H1 (cell line): Measurements from ENCODE around the gene UHRF2. TPM values are rescaled to one million over a fixed set of nuclear protein-coding genes. Genes with fewer than 3 reads are reported as not detected.
"Not testable (repeated sequence)": the region's sequence is repeated elsewhere in the genome, so short reads cannot be mapped to it uniquely, and the experiment has no call there.

Experiments used
- CTCF ChIA-PET: fragments of 300-600 bp; sonication (Branson Sonifier 250); formaldehyde crosslinking; loops from one replicate; lab custom pipeline; 2021; ENCODE audit not compliant: partially characterized antibody; lab: Charles Lee
- POLR2A ChIA-PET: fragments of 300-600 bp; sonication (Branson Sonifier 250); formaldehyde crosslinking; loops from one replicate; lab custom pipeline; 2021; ENCODE audit warnings: inconsistent platforms; ENCODE audit not compliant: partially characterized antibody; lab: Charles Lee
- DNase-seq, 2 experiments: peaks; one replicate each; pipeline versions ENCODE4 v3.0.0 to v3.0.0-alpha.2; 2010 to 2022; ENCODE audit warnings: low spot score in 2 of 2, low read depth in 1 of 2, mixed read lengths in 1 of 2
- FAIRE-seq: peaks from 2 replicates; lab custom pipeline; 2011; peaks lifted over from hg19 to GRCh38; lab: Jason Lieb, UNC
- H2AFZ ChIP-seq: 2 replicates; pipeline ENCODE4 v1.8.1; 2012; ENCODE audit warnings: low read length, inconsistent platforms
- H2AK5ac ChIP-seq: 2 replicates; pipeline ENCODE4 v1.6.1; 2013; ENCODE audit warnings: low read depth, low read length
- H2BK120ac ChIP-seq: replicated peaks from 2 replicates; pipeline ENCODE3; 2013; ENCODE audit warnings: low read depth, low read length, inconsistent platforms
- H2BK12ac ChIP-seq: 2 replicates; pipeline ENCODE4 v1.6.1; 2013; ENCODE audit warnings: low read depth, low read length
- H2BK15ac ChIP-seq: 2 replicates; pipeline ENCODE4 v1.6.1; 2013; ENCODE audit warnings: low read length
- H2BK20ac ChIP-seq: 2 replicates; pipeline ENCODE4 v1.6.1; 2013; ENCODE audit warnings: low read length
- H2BK5ac ChIP-seq: 2 replicates; pipeline ENCODE4 v1.6.1; 2013; ENCODE audit warnings: low read depth, low read length
- H3K14ac ChIP-seq: 2 replicates; pipeline ENCODE4 v1.6.1; 2013; ENCODE audit warnings: inconsistent platforms; ENCODE audit not compliant: insufficient read length
- H3K18ac ChIP-seq: 2 replicates; pipeline ENCODE4 v1.6.1; 2013; ENCODE audit warnings: low read length; ENCODE audit errors: extremely low read depth
- H3K23ac ChIP-seq: 2 replicates; pipeline ENCODE4 v1.6.1; 2013; ENCODE audit warnings: inconsistent platforms; ENCODE audit not compliant: insufficient read length
- H3K23me2 ChIP-seq: 2 replicates; pipeline ENCODE4 v1.6.1; 2013; ENCODE audit warnings: low read depth, low read length
- H3K27ac ChIP-seq: 2 replicates; pipeline ENCODE4 v1.6.1; 2011; ENCODE audit warnings: low read depth, low read length, inconsistent platforms
- H3K27me3 ChIP-seq, 4 experiments: replicated peaks in 1 of 4; 1 replicate in 1 of 4; 2 replicates in 3 of 4; pipeline versions ENCODE4 v1.6.1 to v1.8.1; 2011 to 2013; ENCODE audit warnings: low read length in 3 of 4, mild to moderate bottlenecking in 3 of 4, inconsistent platforms in 2 of 4, mixed read lengths in 2 of 4, moderate library complexity in 1 of 4; ENCODE audit not compliant: control insufficient read depth in 3 of 4, insufficient read depth in 3 of 4; ENCODE audit errors: extremely low read depth in 1 of 4
- H3K36me3 ChIP-seq, 4 experiments: 2 replicates each; pipeline versions ENCODE4 v1.6.1 to v1.8.1; 2011 to 2013; ENCODE audit warnings: mild to moderate bottlenecking in 4 of 4, low read length in 3 of 4, moderate library complexity in 2 of 4, control low read depth in 1 of 4, inconsistent platforms in 1 of 4; ENCODE audit not compliant: insufficient read depth in 4 of 4, control insufficient read depth in 2 of 4
- H3K4ac ChIP-seq: replicated peaks from 2 replicates; pipeline ENCODE3; 2013; ENCODE audit warnings: low read length, low read depth, mixed read lengths, inconsistent platforms; ENCODE audit not compliant: insufficient read length
- H3K4me1 ChIP-seq, 4 experiments: replicated peaks in 1 of 4; 1 replicate in 1 of 4; 2 replicates in 3 of 4; pipeline versions ENCODE4 v1.6.1 to v1.8.1; 2011 to 2013; ENCODE audit warnings: low read length in 3 of 4, inconsistent platforms in 2 of 4, mixed read lengths in 1 of 4; ENCODE audit not compliant: insufficient read depth in 4 of 4, control insufficient read depth in 3 of 4
- H3K4me2 ChIP-seq, 2 experiments: 2 replicates each; pipeline versions ENCODE4 v1.6.1 to v1.8.1; 2011 to 2013; ENCODE audit warnings: low read depth in 2 of 2, low read length in 2 of 2, control low read depth in 1 of 2, inconsistent platforms in 1 of 2, mild to moderate bottlenecking in 1 of 2; ENCODE audit not compliant: insufficient read depth in 1 of 2
- H3K4me3 ChIP-seq, 4 experiments: fragments of 200-600, 300-600 bp in 1 of 4; sonication (generic), shearing (Covaris generic), sonication (Bioruptor Twin) in 1 of 4; 2 replicates each; pipeline versions ENCODE4 v1.5.1 to v1.8.1; 2011 to 2016; ENCODE audit warnings: low read length in 4 of 4, low read depth in 3 of 4, control low read depth in 2 of 4, inconsistent platforms in 2 of 4, mild to moderate bottlenecking in 2 of 4, mixed read lengths in 1 of 4, moderate library complexity in 1 of 4; ENCODE audit not compliant: insufficient read depth in 2 of 4; ENCODE audit errors: extremely low read depth in 1 of 4
- H3K56ac ChIP-seq: replicated peaks from 2 replicates; pipeline ENCODE3; 2013; ENCODE audit warnings: low read depth, mild to moderate bottlenecking, mixed read lengths, low read length, inconsistent platforms; ENCODE audit not compliant: insufficient read length
- H3K79me1 ChIP-seq: 2 replicates; pipeline ENCODE4 v1.6.1; 2013; ENCODE audit warnings: low read depth, low read length, control low read depth
- H3K79me2 ChIP-seq, 2 experiments: 2 replicates each; pipeline versions ENCODE4 v1.6.1 to v1.8.1; 2012 to 2013; ENCODE audit warnings: low read length in 2 of 2, mild to moderate bottlenecking in 2 of 2, inconsistent platforms in 1 of 2; ENCODE audit not compliant: insufficient read depth in 2 of 2, control insufficient read depth in 1 of 2
- H3K9ac ChIP-seq, 4 experiments: replicated peaks in 1 of 4; 1 replicate in 1 of 4; 2 replicates in 3 of 4; pipeline versions ENCODE4 v1.6.1 to v1.8.1; 2011 to 2013; ENCODE audit warnings: low read depth in 3 of 4, low read length in 3 of 4, control low read depth in 2 of 4, mild to moderate bottlenecking in 2 of 4, moderate library complexity in 2 of 4, inconsistent platforms in 1 of 4; ENCODE audit errors: extremely low read depth in 1 of 4
- H3K9me3 ChIP-seq, 2 experiments: 2 replicates each; pipeline versions ENCODE4 v1.6.1 to v1.8.1; 2012 to 2013; ENCODE audit warnings: mild to moderate bottlenecking in 2 of 2, moderate library complexity in 2 of 2, control low read depth in 1 of 2, inconsistent platforms in 1 of 2, low read depth in 1 of 2, low read length in 1 of 2, mixed read lengths in 1 of 2; ENCODE audit not compliant: insufficient read depth in 2 of 2
- H4K20me1 ChIP-seq, 2 experiments: replicated peaks in 1 of 2; 2 replicates each; pipeline versions ENCODE3 to v1.8.1; 2011 to 2013; ENCODE audit warnings: inconsistent platforms in 2 of 2, low read length in 2 of 2, mild to moderate bottlenecking in 1 of 2; ENCODE audit not compliant: insufficient read depth in 2 of 2, control insufficient read depth in 1 of 2
- H4K5ac ChIP-seq: 2 replicates; pipeline ENCODE4 v1.6.1; 2013; ENCODE audit warnings: low read length, low read depth, mixed read lengths, inconsistent platforms; ENCODE audit not compliant: insufficient read length
- H4K8ac ChIP-seq: 2 replicates; pipeline ENCODE4 v1.8.0; 2013; ENCODE audit warnings: mild to moderate bottlenecking, moderate library complexity, low read length, inconsistent platforms; ENCODE audit not compliant: insufficient read depth; ENCODE audit errors: extremely low read depth
- H4K91ac ChIP-seq: replicated peaks from 2 replicates; pipeline ENCODE3; 2013; ENCODE audit warnings: low read length, mixed read lengths, inconsistent platforms; ENCODE audit not compliant: insufficient read length
- WGBS, 2 experiments: shearing (Covaris generic) in 1 of 2; methylation state at CpG; one replicate each; pipeline versions ENCODE4 v1.1.6 to v1.1.7; 2013 to 2015; ENCODE audit warnings: low lambda C conversion rate in 2 of 2, mixed read lengths in 2 of 2, inconsistent platforms in 1 of 2, low coverage in 1 of 2, missing lambda C conversion rate in 1 of 2; ENCODE audit not compliant: insufficient replicate concordance in 2 of 2, insufficient coverage in 1 of 2, insufficient read length in 1 of 2; ENCODE audit errors: extremely low coverage in 1 of 2, missing lambda C conversion rate in 1 of 2; 5-methylcytosine and 5-hydroxymethylcytosine counted together
- polyA plus RNA-seq, 7 experiments: library from polyadenylated mRNA; depleted of rRNA in 3 of 7; stranded (reverse) in 5 of 7; unstranded in 2 of 7; fragments of >200 nt in 5 of 7; fragments of 200-250 nt in 2 of 7; gene quantifications; 1 replicate in 5 of 7; 2 replicates in 1 of 7; 4 replicates in 1 of 7; pipeline versions ENCODE4 v1.2.1 to v1.2.3, GENCODE V29; 2011 to 2013; ENCODE audit warnings: missing spikeins in 2 of 7, mixed read lengths in 2 of 7
- total RNA-seq: library from RNA; stranded (reverse); fragmentation: NEBNext Ultra II Directional; extraction: Animal tissue kit (Norgen Biotek cat#: 25700); gene quantifications from 2 replicates; pipeline ENCODE4 v1.2.1, GENCODE V29; 2021

The UHRF2 gene
- total and polyA plus RNA-seq, 2 of the 8 experiments (the other 6 are each of a cell fraction or from before 2014, with no cell fraction given): 31.8 to 48.0 TPM

DNA sequence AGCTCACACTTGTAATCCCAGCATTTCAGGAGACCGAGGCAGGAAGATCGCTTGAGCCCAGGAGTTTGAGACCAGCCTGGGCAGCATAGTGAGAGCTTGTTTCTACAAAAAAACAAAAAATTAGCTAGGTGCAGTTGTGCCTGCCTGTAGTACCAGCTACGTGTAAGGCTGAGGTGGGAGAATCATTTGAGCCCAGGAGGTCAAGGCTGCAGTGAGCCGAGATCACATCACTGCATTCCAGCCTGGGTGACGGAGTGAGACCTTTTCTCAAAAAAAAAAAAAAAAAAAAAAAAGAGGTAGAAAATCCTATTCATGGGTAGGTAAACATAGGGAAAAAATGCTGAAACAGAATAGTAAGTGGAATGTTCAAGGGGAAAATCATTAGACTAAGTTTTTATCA lies 129.6 kb downstream of the UHRF2 start:
- not testable (repeated sequence) for H3K4me1 ChIP-seq, H3K18ac ChIP-seq, H2BK15ac ChIP-seq, H2AFZ ChIP-seq, H4K91ac ChIP-seq, H3K23me2 ChIP-seq, H3K36me3 ChIP-seq, H2AK5ac ChIP-seq, H2BK5ac ChIP-seq, H4K5ac ChIP-seq, FAIRE-seq, H3K27ac ChIP-seq, H3K23ac ChIP-seq, H2BK12ac ChIP-seq, H2BK20ac ChIP-seq, H3K4me3 ChIP-seq, H2BK120ac ChIP-seq, H3K9ac ChIP-seq, H4K20me1 ChIP-seq, H3K4me2 ChIP-seq, H3K14ac ChIP-seq, H3K27me3 ChIP-seq, H3K4ac ChIP-seq, H3K79me2 ChIP-seq, H3K56ac ChIP-seq, H4K8ac ChIP-seq, H3K79me1 ChIP-seq, H3K9me3 ChIP-seq, DNase-seq
- CTCF ChIA-PET: interaction anchor here (0.5 to 1.6 kb wide), 6 partner anchors 9 to 194 kb away, joined by 3 to 6 read pairs (median 3); no protein-coding TSS in a partner anchor
- POLR2A ChIA-PET: interaction anchor here (1.1 kb wide), 2 partner anchors 12 to 33 kb away, joined by 3 read pairs; no protein-coding TSS in a partner anchor
- WGBS, 2 experiments: 98% methylated on average over 4 of the region's 5 CpGs; no CpG with 5 or more reads in 1 of the 2 experiments
